ENCODE data around the gene ANKS1B. TPM values are rescaled to one million over a fixed set of nuclear protein-coding genes. Genes with fewer than 3 reads are reported as not detected.

Gene ANKS1B
- total RNA-seq, 1 donor from 2014 or later: 2.3 TPM

GRCh38 chr12:99097171-99097570, 887.6 kb downstream of the ANKS1B start:
- Mint-ChIP-seq H3K4me1 (ENCODE audit: low read depth) (no peaks in the 10 kb centered on the region), H3K27me3 (ENCODE audit: low read depth) (peaks cover 23% of the 10 kb centered on the region), H3K27ac (ENCODE audit: unreplicated experiment) (no peak overlapping the region), H3K36me3 (ENCODE audit: low read depth) (no peaks in the 10 kb centered on the region), H3K9me3 (ENCODE audit: low read depth) (no peaks in the 10 kb centered on the region), H3K4me3 (ENCODE audit: unreplicated experiment) (no peak overlapping the region)
- no peak for TF ChIP-seq CTCF (IDR thresholded peaks at IDR 0.05)
- no peak for DNase-seq (ENCODE audit: low spot score)

- H3K9me3 Mint-ChIP-seq (ENCODE audit: low read depth): no peaks in the 10 kb centered on the region
- H3K27ac Mint-ChIP-seq (ENCODE audit: unreplicated experiment): no peak overlapping the region
Measured at GRCh38 chr12:99093166-99093565, 891.6 kb downstream of the ANKS1B start.

GRCh38 chr12:99092100-99092851, 892.5 kb downstream of the ANKS1B start:
- no peak overlapping the region for H3K27ac Mint-ChIP-seq (ENCODE audit: unreplicated experiment)
- no peak for DNase-seq (ENCODE audit: low spot score)
- H3K9me3 Mint-ChIP-seq (ENCODE audit: low read depth): no peaks in the 10 kb centered on the region
- no peak for TF ChIP-seq CTCF (IDR thresholded peaks at IDR 0.05)
- H3K4me3 Mint-ChIP-seq (ENCODE audit: unreplicated experiment): no peak overlapping the region
- H3K4me1 Mint-ChIP-seq (ENCODE audit: low read depth): no peaks in the 10 kb centered on the region
- H3K27me3 Mint-ChIP-seq (ENCODE audit: low read depth): peaks cover 18% of the 10 kb centered on the region
- no peaks in the 10 kb centered on the region for H3K36me3 Mint-ChIP-seq (ENCODE audit: low read depth)

More at GRCh38 chr12:99093166-99093565, 891.6 kb downstream of the ANKS1B start:
- H3K4me3 Mint-ChIP-seq (ENCODE audit: unreplicated experiment): no peak overlapping the region
- DNase-seq (ENCODE audit: low spot score): no peak
- no peaks in the 10 kb centered on the region for H3K4me1 Mint-ChIP-seq (ENCODE audit: low read depth)
- no peak for TF ChIP-seq CTCF (IDR thresholded peaks at IDR 0.05)
- H3K36me3 Mint-ChIP-seq (ENCODE audit: low read depth): no peaks in the 10 kb centered on the region
- peaks cover 18% of the 10 kb centered on the region for H3K27me3 Mint-ChIP-seq (ENCODE audit: low read depth)

- H3K4me3 Mint-ChIP-seq (ENCODE audit: unreplicated experiment): no peak overlapping the region
- no peaks in the 10 kb centered on the region for H3K9me3 Mint-ChIP-seq (ENCODE audit: low read depth)
- H3K27ac Mint-ChIP-seq (ENCODE audit: unreplicated experiment): no peak overlapping the region
- DNase-seq (ENCODE audit: low spot score): no peak
- H3K36me3 Mint-ChIP-seq (ENCODE audit: low read depth): no peaks in the 10 kb centered on the region
- TF ChIP-seq CTCF (IDR thresholded peaks at IDR 0.05): no peak
- no peaks in the 10 kb centered on the region for H3K4me1 Mint-ChIP-seq (ENCODE audit: low read depth)
- no peaks in the 10 kb centered on the region for H3K27me3 Mint-ChIP-seq (ENCODE audit: low read depth)
Measured at GRCh38 chr12:99087278-99087677, 897.5 kb downstream of the ANKS1B start.

- no peak for TF ChIP-seq CTCF (IDR thresholded peaks at IDR 0.05)
- H3K4me3 Mint-ChIP-seq (ENCODE audit: unreplicated experiment): no peak overlapping the region
- DNase-seq (ENCODE audit: low spot score): no peak
- H3K36me3 Mint-ChIP-seq (ENCODE audit: low read depth): no peaks in the 10 kb centered on the region
- no peaks in the 10 kb centered on the region for H3K9me3 Mint-ChIP-seq (ENCODE audit: low read depth)
- H3K27me3 Mint-ChIP-seq (ENCODE audit: low read depth): peaks cover 3% of the 10 kb centered on the region
- H3K4me1 Mint-ChIP-seq (ENCODE audit: low read depth): no peaks in the 10 kb centered on the region
- H3K27ac Mint-ChIP-seq (ENCODE audit: unreplicated experiment): no peak overlapping the region
Measured at GRCh38 chr12:99079811-99080210, 904.9 kb downstream of the ANKS1B start.
